Measurements from ENCODE around the gene RAB35.

RAB35 gene

GRCh38 chr12:120139958-120140357 is 23.4 kb upstream of the RAB35 start:
- no peak overlapping the region for H3K4me3 ChIP-seq (ENCODE audit: low read depth, low read length)
- TF ChIP-seq CTCF (IDR thresholded peaks at IDR 0.05; ENCODE audit: low read depth, low read length) = no peak
- no peak for TF ChIP-seq MYC (IDR thresholded peaks at IDR 0.05; ENCODE audit: low read depth, low read length)
- no peak for TF ChIP-seq MAX (IDR thresholded peaks at IDR 0.05; ENCODE audit: low read depth, low read length)
- DNase-seq (ENCODE audit: low read depth) = no peak

GRCh38 chr12:120138366-120138765 is 21.8 kb upstream of the RAB35 start:
- DNase-seq (ENCODE audit: low read depth) = no peak
- no peak for TF ChIP-seq POLR2A (IDR thresholded peaks at IDR 0.05; ENCODE audit: extremely low read depth, insufficient read length)
- TF ChIP-seq MAX (IDR thresholded peaks at IDR 0.05; ENCODE audit: low read depth, low read length) = no peak
- no peak overlapping the region for H3K4me3 ChIP-seq (ENCODE audit: low read depth, low read length)

- H3K4me3 ChIP-seq (ENCODE audit: low read depth, low read length) = no peak overlapping the region
- DNase-seq (ENCODE audit: low read depth) = no peak
- TF ChIP-seq MAX (IDR thresholded peaks at IDR 0.05; ENCODE audit: low read depth, low read length) (no peak), MYC (IDR thresholded peaks at IDR 0.05; ENCODE audit: low read depth, low read length) (no peak), CTCF (IDR thresholded peaks at IDR 0.05; ENCODE audit: low read depth, low read length) (no peak), POLR2A (IDR thresholded peaks at IDR 0.05; ENCODE audit: extremely low read depth, insufficient read length) (no peak)
These were observed 21.3 kb upstream of the RAB35 start for GRCh38 chr12:120137833-120138232.

GRCh38 chr12:120136093-120136770 is 19.7 kb upstream of the RAB35 start:
- DNase-seq (ENCODE audit: low read depth) = no peak
- H3K4me3 ChIP-seq (ENCODE audit: low read depth, low read length) = no peak overlapping the region
- TF ChIP-seq MYC (IDR thresholded peaks at IDR 0.05; ENCODE audit: low read depth, low read length) (no peak), CTCF (IDR thresholded peaks at IDR 0.05; ENCODE audit: low read depth, low read length) (no peak), MAX (IDR thresholded peaks at IDR 0.05; ENCODE audit: low read depth, low read length) (no peak), POLR2A (IDR thresholded peaks at IDR 0.05; ENCODE audit: extremely low read depth, insufficient read length) (no peak)

GRCh38 chr12:120134307-120134980 is 17.9 kb upstream of the RAB35 start:
- DNase-seq (ENCODE audit: low read depth) = peak; percentile 29
- no peak for TF ChIP-seq MYC (IDR thresholded peaks at IDR 0.05; ENCODE audit: low read depth, low read length)
- TF ChIP-seq MAX (IDR thresholded peaks at IDR 0.05; ENCODE audit: low read depth, low read length) = no peak
- no peak for TF ChIP-seq POLR2A (IDR thresholded peaks at IDR 0.05; ENCODE audit: extremely low read depth, insufficient read length)
- TF ChIP-seq CTCF (IDR thresholded peaks at IDR 0.05; ENCODE audit: low read depth, low read length) = no peak
- no peak overlapping the region for H3K4me3 ChIP-seq (ENCODE audit: low read depth, low read length)

GRCh38 chr12:120132863-120133385 is 16.4 kb upstream of the RAB35 start:
- no peak for DNase-seq (ENCODE audit: low read depth)

More at GRCh38 chr12:120132863-120133385, 16.4 kb upstream of the RAB35 start:
- H3K4me3 ChIP-seq (ENCODE audit: low read depth, low read length) = no peak overlapping the region
- TF ChIP-seq POLR2A (IDR thresholded peaks at IDR 0.05; ENCODE audit: extremely low read depth, insufficient read length) (no peak), MAX (IDR thresholded peaks at IDR 0.05; ENCODE audit: low read depth, low read length) (no peak)

All from NB4 (cell line).